HepG2 (cell line): ENCODE data around the gene ADORA3. TPM values are rescaled to one million over a fixed set of nuclear protein-coding genes. Genes with fewer than 3 reads are reported as not detected.

Experiments
- EED ChIP-seq: sonication (generic); formaldehyde crosslinking; IDR thresholded peaks from 2 replicates; pipeline ENCODE4 v1.5.0; 2020; ENCODE audit warnings: mild to moderate bottlenecking, missing genetic modification reagents
- FOXC1 ChIP-seq: sonication (generic); formaldehyde crosslinking; IDR thresholded peaks from 2 replicates; pipeline ENCODE4 v1.8.0; 2022; ENCODE audit warnings: mild to moderate bottlenecking, missing genetic modification reagents, borderline replicate concordance
- GZF1 ChIP-seq: sonication (generic); formaldehyde crosslinking; IDR thresholded peaks from 2 replicates; pipeline ENCODE4 v1.5.1; 2020; ENCODE audit warnings: mild to moderate bottlenecking, missing genetic modification reagents
- KAT8 ChIP-seq: IDR thresholded peaks from 2 replicates; pipeline ENCODE4 v1.6.1; 2016; ENCODE audit warnings: missing genetic modification reagents, missing compliant biosample characterization
- MLLT10 ChIP-seq: sonication (generic); formaldehyde crosslinking; IDR thresholded peaks from 2 replicates; pipeline ENCODE4 v1.4.0; 2020; ENCODE audit warnings: missing genetic modification reagents
- MZF1 ChIP-seq: sonication (generic); formaldehyde crosslinking; IDR thresholded peaks from 2 replicates; pipeline ENCODE4 v1.8.1; 2023; ENCODE audit warnings: mild to moderate bottlenecking, missing genetic modification reagents, borderline replicate concordance
- NFE2L1 ChIP-seq: sonication (generic); formaldehyde crosslinking; IDR thresholded peaks from 2 replicates; pipeline ENCODE4 v1.4.0; 2020; ENCODE audit warnings: missing genetic modification reagents, mild to moderate bottlenecking, borderline replicate concordance
- NONO ChIP-seq, 2 experiments: fragments of 450-650 bp in 1 of 2; sonication (generic) in 1 of 2; formaldehyde crosslinking in 1 of 2; IDR thresholded peaks in 1 of 2; conservative IDR thresholded peaks in 1 of 2; 2 replicates each; pipeline versions ENCODE4 v1.6.1 to v1.8.0; 2017 to 2022; ENCODE audit warnings: mild to moderate bottlenecking in 1 of 2, missing genetic modification reagents in 1 of 2, moderate library complexity in 1 of 2
- NR1H2 ChIP-seq: sonication (generic); formaldehyde crosslinking; IDR thresholded peaks from 2 replicates; pipeline ENCODE4 v1.8.1; 2022; ENCODE audit warnings: low read depth, missing genetic modification reagents, borderline replicate concordance
- PHF8 ChIP-seq: sonication (generic); formaldehyde crosslinking; IDR thresholded peaks from 2 replicates; pipeline ENCODE4 v1.5.0; 2020; ENCODE audit warnings: missing genetic modification reagents
- SALL2 ChIP-seq: sonication (generic); formaldehyde crosslinking; IDR thresholded peaks from 2 replicates; pipeline ENCODE4 v1.8.1; 2023; ENCODE audit warnings: mild to moderate bottlenecking, missing genetic modification reagents, inconsistent platforms
- SPEN ChIP-seq: sonication (generic); formaldehyde crosslinking; IDR thresholded peaks from 2 replicates; pipeline ENCODE4 v1.5.1; 2020; ENCODE audit warnings: low read depth, mild to moderate bottlenecking, missing genetic modification reagents
- TP53 ChIP-seq: sonication (generic); formaldehyde crosslinking; conservative IDR thresholded peaks from 2 replicates; pipeline ENCODE4 v1.4.0; 2020; ENCODE audit warnings: missing genetic modification reagents
- ZBTB7B ChIP-seq: sonication (generic); formaldehyde crosslinking; IDR thresholded peaks from 2 replicates; pipeline ENCODE4 v1.4.0; 2020; ENCODE audit warnings: missing genetic modification reagents
- ZFAT ChIP-seq: sonication (generic); formaldehyde crosslinking; conservative IDR thresholded peaks from 2 replicates; pipeline ENCODE4 v1.8.1; 2023; ENCODE audit warnings: missing genetic modification reagents, inconsistent platforms
- ZMAT3 ChIP-seq: sonication (generic); formaldehyde crosslinking; conservative IDR thresholded peaks from 2 replicates; pipeline ENCODE4 v1.7.0; 2021; ENCODE audit warnings: missing genetic modification reagents
- ZNF136 ChIP-seq: sonication (generic); formaldehyde crosslinking; IDR thresholded peaks from 2 replicates; pipeline ENCODE4 v1.8.1; 2022; ENCODE audit warnings: low read depth, mild to moderate bottlenecking, moderate library complexity, missing genetic modification reagents
- ZNF263 ChIP-seq: sonication (generic); formaldehyde crosslinking; IDR thresholded peaks from 2 replicates; pipeline ENCODE4 v1.4.0; 2020; ENCODE audit warnings: missing genetic modification reagents
- ZNF331 ChIP-seq: sonication (generic); formaldehyde crosslinking; IDR thresholded peaks from 2 replicates; pipeline ENCODE4 v1.4.0; 2020; ENCODE audit warnings: missing genetic modification reagents
- ZNF550 ChIP-seq: sonication (generic); formaldehyde crosslinking; IDR thresholded peaks from 2 replicates; pipeline ENCODE4 v1.4.0; 2020; ENCODE audit warnings: mild to moderate bottlenecking, missing genetic modification reagents, borderline replicate concordance
- ZNF564 ChIP-seq: sonication (generic); formaldehyde crosslinking; IDR thresholded peaks from 2 replicates; pipeline ENCODE4 v1.8.1; 2023; ENCODE audit warnings: mild to moderate bottlenecking, missing genetic modification reagents
- polyA plus RNA-seq, 8 experiments: library from polyadenylated mRNA; depleted of rRNA in 3 of 8; stranded (reverse) in 7 of 8; unstranded in 1 of 8; fragments of >200 nt; fragmentation: Illumina TruSeq in 4 of 8; extraction: Trizol in 4 of 8; gene quantifications; 2 replicates each; pipeline versions ENCODE4 v1.2.1 to v1.2.3, GENCODE V29; 2011 to 2016; ENCODE audit warnings: low read depth in 4 of 8, missing spikeins in 1 of 8, mixed read lengths in 1 of 8; ENCODE audit not compliant: insufficient read depth in 1 of 8
- total RNA-seq, 5 experiments: library from RNA; depleted of rRNA; stranded (reverse); fragments of >200 nt; fragmentation: Illumina TruSeq; extraction: Trizol; gene quantifications; 2 replicates each; pipeline ENCODE4 v1.2.3, GENCODE V29; 2016; ENCODE audit warnings: low read depth in 1 of 5
- TF ChIP-seq, protein P1 (sequence below): fragments of 450-650 bp; IDR thresholded peaks from 2 replicates; pipeline ENCODE4 v1.6.1; 2017
- TF ChIP-seq, protein P2 (sequence below): sonication (generic); formaldehyde crosslinking; conservative IDR thresholded peaks from 2 replicates; pipeline ENCODE4 v1.8.0; 2022; ENCODE audit warnings: mild to moderate bottlenecking, moderate library complexity, missing genetic modification reagents
- TF ChIP-seq, protein P3 (sequence below): sonication (generic); formaldehyde crosslinking; IDR thresholded peaks from 2 replicates; pipeline ENCODE4 v1.4.0; 2020; ENCODE audit warnings: missing genetic modification reagents
- TF ChIP-seq, protein P4 (sequence below): sonication (generic); formaldehyde crosslinking; IDR thresholded peaks from 2 replicates; pipeline ENCODE4 v1.5.0; 2020; ENCODE audit warnings: missing genetic modification reagents

Gene ADORA3
- total and polyA plus RNA-seq, 2 of the 13 experiments (the other 11 are each of a cell fraction or from before 2014, with no cell fraction given): not detected

DNA sequence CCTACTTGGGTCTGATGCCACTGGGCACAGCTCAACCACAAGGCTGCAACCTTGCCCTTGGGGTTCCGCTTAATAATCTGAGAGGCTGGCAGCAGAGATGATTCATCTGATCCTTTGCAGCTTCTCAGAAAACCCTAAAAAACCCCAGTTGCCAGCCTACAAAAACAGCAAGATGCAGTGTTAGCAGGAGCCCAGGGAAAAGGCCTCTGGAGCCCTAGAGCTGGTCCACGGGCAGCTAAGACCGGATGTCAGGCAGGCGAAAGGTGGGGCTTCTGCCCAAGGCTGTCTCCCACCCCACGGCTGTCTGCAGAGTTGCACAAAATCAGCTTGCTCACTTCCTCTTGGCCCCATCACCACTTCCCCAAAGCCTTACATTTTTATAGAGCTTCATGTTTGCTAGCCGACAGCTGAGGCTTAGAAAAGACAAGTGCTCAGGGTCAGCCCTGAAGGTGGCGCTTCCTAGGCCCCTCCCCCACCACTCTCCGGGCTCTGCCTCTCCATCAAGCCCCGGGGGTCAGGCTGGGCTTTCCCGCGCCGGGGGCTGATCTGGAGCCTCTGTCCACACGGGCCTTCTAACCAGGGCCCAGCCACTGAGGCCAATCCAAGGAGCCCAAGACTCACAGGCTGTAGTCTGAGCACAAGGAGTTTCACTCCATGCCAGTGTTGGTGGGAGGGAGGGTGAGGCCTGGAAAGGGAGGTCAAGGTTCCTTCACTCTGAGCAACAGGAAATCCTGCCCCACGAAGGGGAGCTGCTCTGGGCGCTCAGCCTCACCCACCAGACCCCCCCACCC is 4.2 kb upstream of the ADORA3 start (continued):
- TF ChIP-seq ZNF331 (CRISPR knock-in tag) (0 out of 2 replicates have a peak, but pooled peaks have one; percentile 7), PHF8 (CRISPR knock-in tag) (peak; percentile 72), NR1H2 (CRISPR knock-in tag) (no peak), MZF1 (no peak), SPEN (CRISPR knock-in tag) (peak; percentile 32; the same call in 1 of the 2 replicates), TP53 (no peak), SALL2 (CRISPR knock-in tag) (0 out of 2 replicates have a peak, but pooled peaks have one; percentile 81), ZNF550 (peak; percentile 75; the same call in 1 of the 2 replicates), KAT8 (peak; percentile 46; the same call in 1 of the 2 replicates), FOXC1 (CRISPR knock-in tag) (0 out of 2 replicates have a peak, but pooled peaks have one; percentile 60), ZNF564 (CRISPR knock-in tag) (peak; percentile 86), ZNF136 (peak; percentile 81; the same call in 1 of the 2 replicates), ZFAT (no peak), ZMAT3 (CRISPR knock-in tag) (0 out of 2 replicates have a peak, but pooled peaks have one; percentile 65), ZNF263 (peak; percentile 36; the same call in 1 of the 2 replicates), ZBTB7B (0 out of 2 replicates have a peak, but pooled peaks have one; percentile 9), NONO (IDR thresholded peaks at IDR 0.05) (no peak), NONO (CRISPR knock-in tag; conservative IDR thresholded peaks at IDR 0.05) (0 out of 2 replicates have a peak, but pooled peaks have one; percentile 35), EED (CRISPR knock-in tag) (peak; percentile 74; the same call in 1 of the 2 replicates), NFE2L1 (CRISPR knock-in tag) (no peak), GZF1 (CRISPR knock-in tag) (no peak), MLLT10 (CRISPR knock-in tag) (no peak)
- TF ChIP-seq, protein P1, sequence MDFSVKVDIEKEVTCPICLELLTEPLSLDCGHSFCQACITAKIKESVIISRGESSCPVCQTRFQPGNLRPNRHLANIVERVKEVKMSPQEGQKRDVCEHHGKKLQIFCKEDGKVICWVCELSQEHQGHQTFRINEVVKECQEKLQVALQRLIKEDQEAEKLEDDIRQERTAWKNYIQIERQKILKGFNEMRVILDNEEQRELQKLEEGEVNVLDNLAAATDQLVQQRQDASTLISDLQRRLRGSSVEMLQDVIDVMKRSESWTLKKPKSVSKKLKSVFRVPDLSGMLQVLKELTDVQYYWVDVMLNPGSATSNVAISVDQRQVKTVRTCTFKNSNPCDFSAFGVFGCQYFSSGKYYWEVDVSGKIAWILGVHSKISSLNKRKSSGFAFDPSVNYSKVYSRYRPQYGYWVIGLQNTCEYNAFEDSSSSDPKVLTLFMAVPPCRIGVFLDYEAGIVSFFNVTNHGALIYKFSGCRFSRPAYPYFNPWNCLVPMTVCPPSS: no peak
- TF ChIP-seq, protein P2, sequence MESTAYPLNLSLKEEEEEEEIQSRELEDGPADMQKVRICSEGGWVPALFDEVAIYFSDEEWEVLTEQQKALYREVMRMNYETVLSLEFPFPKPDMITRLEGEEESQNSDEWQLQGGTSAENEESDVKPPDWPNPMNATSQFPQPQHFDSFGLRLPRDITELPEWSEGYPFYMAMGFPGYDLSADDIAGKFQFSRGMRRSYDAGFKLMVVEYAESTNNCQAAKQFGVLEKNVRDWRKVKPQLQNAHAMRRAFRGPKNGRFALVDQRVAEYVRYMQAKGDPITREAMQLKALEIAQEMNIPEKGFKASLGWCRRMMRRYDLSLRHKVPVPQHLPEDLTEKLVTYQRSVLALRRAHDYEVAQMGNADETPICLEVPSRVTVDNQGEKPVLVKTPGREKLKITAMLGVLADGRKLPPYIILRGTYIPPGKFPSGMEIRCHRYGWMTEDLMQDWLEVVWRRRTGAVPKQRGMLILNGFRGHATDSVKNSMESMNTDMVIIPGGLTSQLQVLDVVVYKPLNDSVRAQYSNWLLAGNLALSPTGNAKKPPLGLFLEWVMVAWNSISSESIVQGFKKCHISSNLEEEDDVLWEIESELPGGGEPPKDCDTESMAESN (CRISPR knock-in tag): peak; percentile 87
- TF ChIP-seq, protein P3, sequence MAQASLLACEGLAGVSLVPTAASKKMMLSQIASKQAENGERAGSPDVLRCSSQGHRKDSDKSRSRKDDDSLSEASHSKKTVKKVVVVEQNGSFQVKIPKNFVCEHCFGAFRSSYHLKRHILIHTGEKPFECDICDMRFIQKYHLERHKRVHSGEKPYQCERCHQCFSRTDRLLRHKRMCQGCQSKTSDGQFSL (CRISPR knock-in tag): 0 out of 2 replicates have a peak, but pooled peaks have one; percentile 29
- TF ChIP-seq, protein P4, sequence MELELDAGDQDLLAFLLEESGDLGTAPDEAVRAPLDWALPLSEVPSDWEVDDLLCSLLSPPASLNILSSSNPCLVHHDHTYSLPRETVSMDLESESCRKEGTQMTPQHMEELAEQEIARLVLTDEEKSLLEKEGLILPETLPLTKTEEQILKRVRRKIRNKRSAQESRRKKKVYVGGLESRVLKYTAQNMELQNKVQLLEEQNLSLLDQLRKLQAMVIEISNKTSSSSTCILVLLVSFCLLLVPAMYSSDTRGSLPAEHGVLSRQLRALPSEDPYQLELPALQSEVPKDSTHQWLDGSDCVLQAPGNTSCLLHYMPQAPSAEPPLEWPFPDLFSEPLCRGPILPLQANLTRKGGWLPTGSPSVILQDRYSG (CRISPR knock-in tag): no peak
